Measurements from ENCODE around the gene ARNT2.

ARNT2 gene

DNA sequence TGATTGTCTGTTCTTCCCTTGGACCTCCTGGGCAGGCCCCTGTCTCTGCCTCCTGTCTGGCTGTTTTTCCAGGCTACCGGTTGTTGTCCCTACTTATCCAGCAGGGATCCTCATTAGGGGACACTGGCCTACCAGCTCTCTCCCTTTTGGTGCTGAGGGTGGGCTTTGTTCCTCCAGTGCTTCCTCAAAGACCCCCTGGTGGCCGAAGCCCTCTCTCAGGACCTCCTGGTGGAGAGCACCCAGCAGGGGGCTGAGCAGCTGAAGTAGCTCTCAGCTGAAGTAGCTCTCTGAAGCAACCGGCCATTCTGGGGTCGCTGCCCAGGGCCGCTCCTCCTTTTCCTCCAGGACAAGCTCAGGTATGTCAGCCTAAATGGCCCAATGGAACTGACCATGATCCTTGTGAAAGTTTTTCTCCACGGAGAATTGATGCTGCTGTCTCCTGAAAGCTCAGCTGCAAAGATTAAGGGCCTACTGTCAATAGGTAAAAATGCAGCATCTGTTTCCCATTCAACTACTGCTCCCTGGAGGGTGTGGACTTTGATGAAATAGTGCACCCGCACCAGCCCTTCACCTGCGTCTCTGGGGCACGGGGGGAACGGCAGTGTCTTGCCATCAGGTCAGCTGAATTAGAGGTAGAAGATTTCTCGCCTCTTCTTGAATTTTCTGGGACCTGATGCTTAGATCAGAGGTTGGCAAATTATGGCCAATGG is 27.6 kb downstream of the ARNT2 start:
- DNase-seq = no peak
- no peak for TF ChIP-seq CTCF (IDR thresholded peaks at IDR 0.05)
- no peaks in the 10 kb centered on the region for H3K9me3 Mint-ChIP-seq
- peaks cover 45% of the 10 kb centered on the region for H3K4me1 Mint-ChIP-seq
- no peak overlapping the region for H3K27ac Mint-ChIP-seq
- no peak overlapping the region for H3K4me3 Mint-ChIP-seq
- H3K27me3 Mint-ChIP-seq (ENCODE audit: low read depth, poor library complexity) = no peaks in the 10 kb centered on the region
- no peaks in the 10 kb centered on the region for H3K36me3 Mint-ChIP-seq (ENCODE audit: low read depth)

GRCh38 chr15:80432345-80432702 is 28.1 kb downstream of the ARNT2 start:
- H3K9me3 Mint-ChIP-seq = no peaks in the 10 kb centered on the region
- no peaks in the 10 kb centered on the region for H3K27me3 Mint-ChIP-seq (ENCODE audit: low read depth, poor library complexity)
- peaks cover 50% of the 10 kb centered on the region for H3K4me1 Mint-ChIP-seq
- H3K4me3 Mint-ChIP-seq = no peak overlapping the region
- no peaks in the 10 kb centered on the region for H3K36me3 Mint-ChIP-seq (ENCODE audit: low read depth)
- DNase-seq = no peak
- H3K27ac Mint-ChIP-seq = no peak overlapping the region
- no peak for TF ChIP-seq CTCF (IDR thresholded peaks at IDR 0.05)

GRCh38 chr15:80433836-80434235 is 29.7 kb downstream of the ARNT2 start:
- Mint-ChIP-seq H3K27me3 (ENCODE audit: low read depth, poor library complexity) (no peaks in the 10 kb centered on the region), H3K4me3 (no peak overlapping the region), H3K36me3 (ENCODE audit: low read depth) (no peaks in the 10 kb centered on the region), H3K27ac (peak overlapping the region; percentile 11), H3K4me1 (peaks cover 55% of the 10 kb centered on the region), H3K9me3 (no peaks in the 10 kb centered on the region)
- TF ChIP-seq CTCF (IDR thresholded peaks at IDR 0.05) = no peak
- no peak for DNase-seq

DNA sequence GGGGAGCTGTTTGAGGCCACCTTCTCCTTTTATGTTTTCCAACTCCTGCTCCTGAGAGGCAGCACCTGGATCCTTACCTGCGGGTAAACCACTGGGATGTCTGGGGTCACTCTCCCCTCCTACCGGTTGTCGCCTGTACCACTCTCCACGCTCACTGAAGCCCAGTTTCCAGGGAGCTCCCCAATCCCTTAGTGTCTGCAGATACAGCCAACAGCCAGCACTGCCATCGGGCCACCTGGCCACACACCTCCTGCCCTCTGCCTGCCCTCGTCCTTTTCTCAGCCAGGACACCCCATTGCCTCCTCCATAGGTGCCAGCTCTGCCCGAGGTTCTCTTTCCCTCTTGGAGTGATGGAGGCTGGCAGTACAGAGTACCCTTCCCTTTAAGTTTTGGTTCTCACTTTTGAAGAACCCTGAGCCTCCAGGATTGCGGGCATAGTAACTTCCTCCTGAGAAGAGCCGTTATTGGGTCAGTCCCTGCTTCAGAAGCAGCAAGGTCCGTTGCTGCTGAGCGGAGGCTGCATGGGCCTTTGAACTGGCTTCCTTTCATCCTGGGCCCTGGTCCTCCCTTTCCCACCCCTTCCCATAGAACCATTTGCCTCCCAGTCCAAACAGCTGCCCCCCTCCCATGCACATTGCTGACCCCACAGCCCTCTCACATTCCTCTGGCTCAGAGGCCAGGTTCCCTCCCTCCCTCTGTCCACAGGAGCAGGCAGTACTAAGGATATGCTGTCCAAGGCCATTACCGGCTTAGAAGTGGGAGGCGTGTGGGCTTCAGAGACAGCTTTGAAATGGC is 30.9 kb downstream of the ARNT2 start:
- Mint-ChIP-seq H3K9me3 (no peaks in the 10 kb centered on the region), H3K4me1 (peaks cover 55% of the 10 kb centered on the region), H3K4me3 (no peak overlapping the region), H3K36me3 (ENCODE audit: low read depth) (peaks cover 4% of the 10 kb centered on the region), H3K27ac (peak overlapping the region; percentile 30), H3K27me3 (ENCODE audit: low read depth, poor library complexity) (peaks cover 5% of the 10 kb centered on the region)
- no peak for TF ChIP-seq CTCF (IDR thresholded peaks at IDR 0.05)
- peak; percentile 47 for DNase-seq

DNA sequence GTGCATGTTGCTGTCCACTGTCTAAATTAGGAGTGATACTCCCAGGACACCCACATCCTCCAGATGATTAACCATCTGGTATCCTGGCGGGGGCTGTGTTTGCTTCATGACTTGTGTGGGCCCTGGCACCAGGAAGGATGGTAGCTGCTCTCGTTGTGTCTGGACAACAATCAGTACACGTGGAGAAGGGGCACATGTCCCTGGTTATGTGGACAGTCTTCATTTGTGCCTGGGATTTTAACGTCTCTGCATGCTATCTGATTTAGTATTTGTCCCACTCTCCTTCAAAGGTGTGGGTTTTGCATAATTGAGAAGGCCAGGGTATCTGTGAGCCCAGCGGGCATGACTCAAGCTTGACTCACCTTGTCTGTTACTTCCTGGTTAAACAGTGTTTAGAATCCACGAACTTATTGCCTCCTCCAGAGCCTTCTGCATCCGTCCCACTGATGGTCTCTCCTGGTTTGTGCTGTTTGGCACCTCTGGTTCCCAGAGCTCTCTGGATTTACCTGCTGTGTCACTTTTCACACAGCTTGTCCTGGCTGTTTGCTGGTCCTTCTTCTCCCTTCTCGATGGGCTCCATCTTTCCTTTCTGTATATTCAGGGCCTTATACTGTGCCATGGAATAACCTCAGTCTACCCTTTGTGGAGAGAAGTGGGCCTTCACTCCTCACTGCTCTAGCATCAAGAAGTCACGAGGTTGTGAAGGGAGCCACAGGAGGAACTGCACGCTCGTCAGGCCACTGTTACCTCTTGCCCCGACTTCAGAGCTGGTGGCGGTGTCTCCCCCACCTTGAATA is 32.5 kb downstream of the ARNT2 start:
- TF ChIP-seq CTCF (IDR thresholded peaks at IDR 0.05) = no peak
- peaks cover 51% of the 10 kb centered on the region for H3K4me1 Mint-ChIP-seq
- no peaks in the 10 kb centered on the region for H3K9me3 Mint-ChIP-seq
- H3K36me3 Mint-ChIP-seq (ENCODE audit: low read depth) = peaks cover 4% of the 10 kb centered on the region
- DNase-seq = no peak
- no peak overlapping the region for H3K4me3 Mint-ChIP-seq
- peaks cover 7% of the 10 kb centered on the region for H3K27me3 Mint-ChIP-seq (ENCODE audit: low read depth, poor library complexity)
- H3K27ac Mint-ChIP-seq = peak overlapping the region; percentile 34

Measured in nephron progenitor cell (in vitro differentiated cells).